Fibroblast of lung (primary cell): ENCODE data around the gene NR2E1.

Source experiments
- EZH2 ChIP-seq: IDR thresholded peaks from 2 replicates; pipeline ENCODE4 v1.5.1; 2012; ENCODE audit warnings: low read length, control low read depth, mild to moderate bottlenecking; ENCODE audit errors: missing control alignments
- TF ChIP-seq, protein P1 (sequence below), 2 donors: IDR thresholded peaks in 1 of 2; conservative IDR thresholded peaks in 1 of 2; 1 replicate in 1 of 2; 2 replicates in 1 of 2; pipeline ENCODE4 v1.5.1; 2011 to 2012; ENCODE audit warnings: low read length in 2 of 2, control low read depth in 1 of 2, inconsistent platforms in 1 of 2, low read depth in 1 of 2, mild to moderate bottlenecking in 1 of 2

DNA sequence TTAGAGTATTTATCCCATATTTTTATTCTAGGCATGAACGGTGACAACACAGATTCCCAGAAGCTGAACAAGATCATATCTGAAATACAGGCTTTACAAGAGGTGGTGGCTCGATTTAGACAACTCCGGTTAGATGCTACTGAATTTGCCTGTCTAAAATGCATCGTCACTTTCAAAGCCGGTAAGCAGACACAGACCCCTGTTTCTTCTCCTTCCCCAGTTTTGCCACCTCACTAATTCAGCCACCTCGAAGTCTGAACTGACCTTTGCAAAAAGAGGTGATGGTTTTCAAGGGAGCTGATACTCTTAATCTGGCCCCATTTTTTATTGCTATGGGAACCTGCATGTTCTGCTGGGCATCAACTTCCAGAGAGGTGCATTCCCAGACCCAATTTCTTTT lies 15.0 kb downstream of the NR2E1 start:
- TF ChIP-seq EZH2 = no peak
- TF ChIP-seq, protein P1, sequence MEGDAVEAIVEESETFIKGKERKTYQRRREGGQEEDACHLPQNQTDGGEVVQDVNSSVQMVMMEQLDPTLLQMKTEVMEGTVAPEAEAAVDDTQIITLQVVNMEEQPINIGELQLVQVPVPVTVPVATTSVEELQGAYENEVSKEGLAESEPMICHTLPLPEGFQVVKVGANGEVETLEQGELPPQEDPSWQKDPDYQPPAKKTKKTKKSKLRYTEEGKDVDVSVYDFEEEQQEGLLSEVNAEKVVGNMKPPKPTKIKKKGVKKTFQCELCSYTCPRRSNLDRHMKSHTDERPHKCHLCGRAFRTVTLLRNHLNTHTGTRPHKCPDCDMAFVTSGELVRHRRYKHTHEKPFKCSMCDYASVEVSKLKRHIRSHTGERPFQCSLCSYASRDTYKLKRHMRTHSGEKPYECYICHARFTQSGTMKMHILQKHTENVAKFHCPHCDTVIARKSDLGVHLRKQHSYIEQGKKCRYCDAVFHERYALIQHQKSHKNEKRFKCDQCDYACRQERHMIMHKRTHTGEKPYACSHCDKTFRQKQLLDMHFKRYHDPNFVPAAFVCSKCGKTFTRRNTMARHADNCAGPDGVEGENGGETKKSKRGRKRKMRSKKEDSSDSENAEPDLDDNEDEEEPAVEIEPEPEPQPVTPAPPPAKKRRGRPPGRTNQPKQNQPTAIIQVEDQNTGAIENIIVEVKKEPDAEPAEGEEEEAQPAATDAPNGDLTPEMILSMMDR (conservative IDR thresholded peaks at IDR 0.05 in 1 of 2, IDR thresholded peaks at IDR 0.05 in 1 of 2; ENCODE audit: low read depth in 1 of 2, low read length in 2 of 2) = no peak
